Pancreas (tissue), 10 donors: ENCODE measurements around the gene PGPEP1. TPM values are rescaled to one million over a fixed set of nuclear protein-coding genes. Genes with fewer than 3 reads are reported as not detected.
"Not testable (repeated sequence)": the region's sequence is repeated elsewhere in the genome, so short reads cannot be mapped to it uniquely, and the experiment has no call there.

Experiments
- ATAC-seq, 4 donors: fragments of 200-7000 bp; cut with Tn5 transposase; one replicate each; pipeline versions ENCODE4 v1.8.0 to v1.9.1; 2020; ENCODE audit warnings: mild to moderate bottlenecking in 4 of 4, moderate library complexity in 4 of 4
- DNase-seq, 6 donors: peaks; one replicate each; pipeline ENCODE4 v3.0.0-alpha.2; 2020
- FAIRE-seq: peaks from 2 replicates; lab custom pipeline; 2012; peaks lifted over from hg19 to GRCh38; lab: Jason Lieb, UNC
- H3K27ac ChIP-seq, 4 donors: fragments of 200-600 bp; sonication (generic); 1 replicate in 3 of 4; 2 replicates in 1 of 4; pipeline versions ENCODE4 v1.5.0 to v1.8.0; 2020
- H3K27me3 ChIP-seq, 4 donors: fragments of 200-600 bp; one replicate each; pipeline ENCODE4 v1.8.0; 2021
- H3K36me3 ChIP-seq, 3 donors: fragments of 200-600 bp; sonication (generic) in 1 of 3; one replicate each; pipeline versions ENCODE4 v1.5.0 to v1.8.0; 2020 to 2021
- H3K4me1 ChIP-seq, 3 donors: fragments of 200-600 bp; one replicate each; pipeline ENCODE4 v1.8.0; 2021
- H3K4me3 ChIP-seq, 4 donors: fragments of 200-600 bp; sonication (generic) in 2 of 4; one replicate each; pipeline versions ENCODE4 v1.5.0 to v1.8.0; 2020 to 2021
- H3K9me3 ChIP-seq, 4 donors: fragments of 200-600 bp; one replicate each; pipeline ENCODE4 v1.8.0; 2021
- WGBS, 2 donors: extraction: QIAGEN DNeasy Blood & Tissue Kit; methylation state at CpG; one replicate each; pipeline ENCODE4 v1.1.7; 2013; 5-methylcytosine and 5-hydroxymethylcytosine counted together
- intact Hi-C, 3 donors: fragments of 100-400 bp; cut with DNase I; formaldehyde crosslinking; loops; one replicate each; pipeline versions ENCODE4 v1.11.1 to v1.14.2; 2022
- polyA plus RNA-seq, 2 donors: library from polyadenylated mRNA; stranded (reverse); fragments of 200-250 nt; gene quantifications; one replicate each; pipeline ENCODE4 v1.2.3, GENCODE V29; 2013
- total RNA-seq, 6 donors: library from RNA; stranded (reverse); fragmentation: NEBNext Ultra II Directional in 4 of 6; extraction: Animal tissue kit (Norgen Biotek cat#: 25700) in 4 of 6; gene quantifications; one replicate each; pipeline versions ENCODE4 v1.2.1 to v1.2.4, GENCODE V29; 2021 to 2023
- TF ChIP-seq, protein P1 (sequence below), 4 donors: fragments of 200-600 bp; sonication (generic) in 3 of 4; IDR thresholded peaks; one replicate each; pipeline versions ENCODE4 v1.5.0 to v1.8.0; 2021; ENCODE audit warnings: antibody characterized with exemption in 4 of 4
- donor health status: healthy with polysubstance abuse.
- donor health status: DM: no; HTN: no; CAD: no; lungs with moderate emphysema.
- donor health status: DM: no; HTN: no; CAD: no.
- donor health status: control.
- donor health status: control.
- donor health status: Bipolar disorder and iron deficiency.
- donor health status: DM: yes; HTN: yes; CAD: no.
- donor health status: DM: no; HTN: no; CAD: no.
- donor health status: DM: no; HTN: no; CAD: no.
- donor health status: DM: yes; HTN: yes; CAD: no.

The PGPEP1 gene
- total and polyA plus RNA-seq, 8 donors: 10.4 to 44.4 (median 36.7) TPM

DNA sequence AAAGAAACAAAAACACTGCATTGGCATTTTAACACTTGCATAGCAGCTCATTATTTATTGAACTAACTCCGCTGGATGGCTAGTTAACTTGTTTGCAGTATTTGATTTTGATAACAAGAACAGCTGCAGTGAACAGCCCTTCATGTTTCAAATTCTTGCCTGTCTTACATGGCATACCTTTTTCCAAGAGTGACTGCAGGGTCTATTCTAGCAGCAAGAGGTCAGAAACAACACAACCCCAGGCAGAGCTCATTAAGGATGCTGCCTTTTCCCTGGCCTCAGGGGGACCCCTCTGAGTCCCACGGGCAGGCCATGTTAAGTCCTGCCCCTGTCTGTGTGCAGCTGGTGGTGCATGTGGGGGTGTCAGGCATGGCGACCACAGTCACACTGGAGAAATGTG lies 16.6 kb downstream of the PGPEP1 start:
- intact Hi-C loops: no loop called here
- FAIRE-seq (no peak), DNase-seq (no peak), ATAC-seq (peak in 3 of 4 donors; percentile 4 to 15 (median 14))
- peaks cover 0 to 23% (median 4%) of the 10 kb centered on the region in 3 donors for H3K36me3 ChIP-seq
- H3K9me3 ChIP-seq: no peaks in the 10 kb centered on the region
- TF ChIP-seq, protein P1, sequence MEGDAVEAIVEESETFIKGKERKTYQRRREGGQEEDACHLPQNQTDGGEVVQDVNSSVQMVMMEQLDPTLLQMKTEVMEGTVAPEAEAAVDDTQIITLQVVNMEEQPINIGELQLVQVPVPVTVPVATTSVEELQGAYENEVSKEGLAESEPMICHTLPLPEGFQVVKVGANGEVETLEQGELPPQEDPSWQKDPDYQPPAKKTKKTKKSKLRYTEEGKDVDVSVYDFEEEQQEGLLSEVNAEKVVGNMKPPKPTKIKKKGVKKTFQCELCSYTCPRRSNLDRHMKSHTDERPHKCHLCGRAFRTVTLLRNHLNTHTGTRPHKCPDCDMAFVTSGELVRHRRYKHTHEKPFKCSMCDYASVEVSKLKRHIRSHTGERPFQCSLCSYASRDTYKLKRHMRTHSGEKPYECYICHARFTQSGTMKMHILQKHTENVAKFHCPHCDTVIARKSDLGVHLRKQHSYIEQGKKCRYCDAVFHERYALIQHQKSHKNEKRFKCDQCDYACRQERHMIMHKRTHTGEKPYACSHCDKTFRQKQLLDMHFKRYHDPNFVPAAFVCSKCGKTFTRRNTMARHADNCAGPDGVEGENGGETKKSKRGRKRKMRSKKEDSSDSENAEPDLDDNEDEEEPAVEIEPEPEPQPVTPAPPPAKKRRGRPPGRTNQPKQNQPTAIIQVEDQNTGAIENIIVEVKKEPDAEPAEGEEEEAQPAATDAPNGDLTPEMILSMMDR (IDR thresholded peaks at IDR 0.05): no peak
- no peaks in the 10 kb centered on the region for H3K27me3 ChIP-seq
- H3K4me1 ChIP-seq: peaks cover 0 to 10% (median 8%) of the 10 kb centered on the region in 3 donors
- 76% methylated on average over 3 of the region's 3 CpGs for WGBS, 2 donors
- H3K27ac ChIP-seq: peak overlapping the region in 1 of 4 donors; percentile 50
- H3K4me3 ChIP-seq: no peak overlapping the region

DNA sequence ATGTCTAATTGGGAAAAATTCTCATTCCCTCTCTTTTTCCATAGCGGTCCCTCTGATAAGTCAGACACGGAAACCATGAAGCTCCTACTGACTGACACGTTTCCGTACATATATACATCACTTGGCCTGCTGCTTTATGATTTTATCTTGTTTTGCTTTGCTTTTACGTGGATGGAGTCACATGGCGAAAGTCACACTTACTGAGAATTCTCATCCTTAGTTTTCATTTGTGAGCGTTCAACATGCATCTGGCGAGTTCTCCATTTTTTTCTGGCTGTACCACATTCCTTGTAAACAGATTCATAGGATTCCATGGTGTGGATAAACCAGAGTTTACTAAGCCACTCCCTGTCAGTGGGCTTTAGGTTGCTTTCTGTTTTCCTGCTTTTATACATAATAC lies 21.2 kb downstream of the PGPEP1 start:
- Histone ChIP-seq H3K4me1 (peaks cover 19 to 33% (median 32%) of the 10 kb centered on the region in 3 donors), H3K4me3 (no peak overlapping the region), H3K27ac (no peak overlapping the region), H3K9me3 (no peaks in the 10 kb centered on the region), H3K27me3 (no peaks in the 10 kb centered on the region), H3K36me3 (peaks cover 0 to 13% (median 0%) of the 10 kb centered on the region in 3 donors)
- DNase-seq: no peak
- ATAC-seq: no peak
- intact Hi-C loops: no loop called here
- 92 to 96% methylated on average over 8 of the region's 8 CpGs for WGBS, 2 donors
- TF ChIP-seq, protein P1 (IDR thresholded peaks at IDR 0.05): no peak
- FAIRE-seq: no peak

DNA sequence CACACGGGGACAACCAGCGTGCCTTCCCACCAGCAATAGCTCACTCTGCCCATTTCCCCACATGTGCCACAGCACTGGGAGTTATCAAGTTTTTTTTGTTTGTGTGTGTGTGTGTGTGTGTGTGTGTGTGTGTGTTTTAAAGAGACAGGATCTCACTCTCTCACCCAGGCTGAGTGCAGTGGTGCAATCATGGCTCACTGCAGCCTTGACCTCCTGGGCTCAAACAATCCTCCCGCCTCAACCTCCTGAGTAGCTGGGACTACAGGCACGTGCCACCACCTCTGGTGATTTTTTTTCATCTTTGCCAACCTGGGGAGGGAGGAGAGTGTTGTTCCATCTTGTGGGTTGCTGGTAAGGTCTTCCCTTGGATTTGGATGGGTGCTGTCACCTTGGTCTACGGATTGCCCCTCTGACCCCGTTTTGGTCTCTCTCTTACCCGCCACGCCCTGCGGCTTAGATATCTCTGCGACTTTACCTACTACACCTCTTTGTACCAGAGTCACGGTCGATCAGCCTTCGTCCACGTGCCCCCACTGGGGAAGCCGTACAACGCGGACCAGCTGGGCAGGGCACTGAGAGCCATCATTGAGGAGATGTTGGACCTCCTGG lies 22.6 kb downstream of the PGPEP1 start:
- TF ChIP-seq, protein P1 (IDR thresholded peaks at IDR 0.05): no peak
- 89 to 91% methylated on average over 17 of the region's 17 CpGs for WGBS, 2 donors
- intact Hi-C loops: no loop called here
- FAIRE-seq (no peak), DNase-seq (no peak), ATAC-seq (no peak)
- peak overlapping the region in 2 of 4 donors; percentile 83 to 93 for H3K27ac ChIP-seq
- no peak overlapping the region for H3K4me3 ChIP-seq
- H3K4me1 ChIP-seq: peaks cover 19 to 25% (median 25%) of the 10 kb centered on the region in 3 donors
- H3K9me3 ChIP-seq: no peaks in the 10 kb centered on the region
- H3K36me3 ChIP-seq: peaks cover 0 to 5% (median 0%) of the 10 kb centered on the region in 3 donors
- H3K27me3 ChIP-seq: no peaks in the 10 kb centered on the region

DNA sequence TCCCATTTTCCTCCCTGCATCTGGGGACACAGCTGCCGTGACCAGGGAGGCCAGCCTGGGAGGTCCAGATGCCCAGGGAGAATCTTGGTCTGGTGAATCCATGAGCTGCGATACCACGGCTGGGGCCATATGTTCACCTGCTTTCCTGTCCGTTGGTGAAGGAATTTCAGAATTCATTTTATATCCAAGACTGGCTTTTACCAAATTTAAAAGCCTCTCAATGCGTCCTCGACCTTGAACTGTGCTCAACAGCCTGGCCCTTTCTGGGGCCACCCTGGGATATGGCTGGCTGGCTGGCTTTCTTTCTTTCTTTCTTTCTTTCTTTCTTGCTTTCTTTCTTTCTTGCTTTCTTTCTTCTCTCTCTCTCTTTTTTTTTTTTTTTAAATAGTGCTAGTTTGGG lies 23.4 kb downstream of the PGPEP1 start:
- peaks cover 0 to 4% (median 0%) of the 10 kb centered on the region in 3 donors for H3K36me3 ChIP-seq
- 80 to 85% methylated on average over 6 of the region's 6 CpGs for WGBS, 2 donors

DNA sequence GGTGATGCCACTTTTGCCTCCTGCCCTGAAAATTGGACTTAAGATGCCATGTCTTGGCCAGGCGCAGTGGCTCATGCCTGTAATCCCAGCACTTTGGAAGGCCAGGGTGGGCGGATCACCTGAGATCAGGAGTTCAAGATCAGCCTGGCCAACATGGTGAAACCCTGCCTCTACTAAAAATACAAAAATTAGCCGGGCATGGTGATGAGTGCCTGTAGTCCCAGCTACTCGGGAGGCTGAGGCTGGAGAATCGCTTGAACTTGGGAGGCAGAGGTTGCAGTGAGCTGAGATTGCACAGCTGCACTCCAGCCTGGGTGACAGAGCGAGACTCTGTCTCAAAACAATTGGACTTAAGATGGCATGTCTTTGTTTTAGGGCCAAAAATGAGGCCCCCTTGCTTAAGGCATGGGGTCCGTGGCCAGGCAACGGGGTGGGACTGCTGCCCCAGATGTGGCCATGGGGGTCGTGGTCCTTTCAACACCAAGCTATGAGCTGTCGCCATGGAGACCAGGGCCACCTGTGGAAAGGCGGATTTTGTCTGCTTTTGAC lies 24.0 kb downstream of the PGPEP1 start:
- intact Hi-C loops, H3K36me3 ChIP-seq, DNase-seq, H3K27me3 ChIP-seq, FAIRE-seq, H3K9me3 ChIP-seq: not testable (repeated sequence)
- Histone ChIP-seq H3K4me3 (peak overlapping the region in 1 of 4 donors; percentile 10), H3K4me1 (peaks cover 19 to 35% (median 25%) of the 10 kb centered on the region in 3 donors), H3K27ac (peak overlapping the region; percentile 83 to 93 (median 88))
- 48 to 49% methylated on average over 11 of the region's 11 CpGs for WGBS, 2 donors
- peak; percentile 9 to 40 (median 23) for ATAC-seq

More for the DNA sequence above, 23.4 kb downstream of the PGPEP1 start:
- Histone ChIP-seq H3K27ac (peak overlapping the region; percentile 83 to 93 (median 88)), H3K4me3 (no peak overlapping the region), H3K4me1 (peaks cover 19 to 33% (median 25%) of the 10 kb centered on the region in 3 donors), H3K9me3 (no peaks in the 10 kb centered on the region), H3K27me3 (no peaks in the 10 kb centered on the region)
- intact Hi-C loops: no loop called here
- DNase-seq (no peak), FAIRE-seq (no peak), ATAC-seq (no peak)
- TF ChIP-seq, protein P1 (IDR thresholded peaks at IDR 0.05): no peak
